ENCODE data around the gene CREB5.

Gene CREB5

GRCh38 chr7:28748933-28749584 is 336.7 kb downstream of the CREB5 start:
- H3K4me1 ChIP-seq (ENCODE audit: low read depth, poor library complexity, severe bottlenecking), result no peaks in the 10 kb centered on the region
- H3K27ac ChIP-seq, result no peak overlapping the region
- H3K27me3 ChIP-seq (ENCODE audit: insufficient read depth, low read depth), result no peaks in the 10 kb centered on the region
- no peaks in the 10 kb centered on the region for H3K36me3 ChIP-seq (ENCODE audit: insufficient read depth)
- H3K4me3 ChIP-seq (IDR thresholded peaks at IDR 0.05; ENCODE audit: insufficient read depth, low read depth, low read length), result no peak overlapping the region
- H3K79me2 ChIP-seq (ENCODE audit: insufficient read depth, low read depth), result no peaks in the 10 kb centered on the region
- H2AFZ ChIP-seq (ENCODE audit: low read depth), result no peak overlapping the region
- no peak overlapping the region for H3K9ac ChIP-seq
- TF ChIP-seq CTCF (conservative IDR thresholded peaks at IDR 0.05; ENCODE audit: low read depth, low read length), result no peak
- H3K4me2 ChIP-seq, result no peak overlapping the region
- H4K20me1 ChIP-seq (ENCODE audit: insufficient read depth), result no peaks in the 10 kb centered on the region

- no peaks in the 10 kb centered on the region for H4K20me1 ChIP-seq (ENCODE audit: insufficient read depth)
- no peaks in the 10 kb centered on the region for H3K4me1 ChIP-seq (ENCODE audit: low read depth, poor library complexity, severe bottlenecking)
- no peaks in the 10 kb centered on the region for H3K36me3 ChIP-seq (ENCODE audit: insufficient read depth)
- H3K27ac ChIP-seq, result no peak overlapping the region
- no peak overlapping the region for H3K9ac ChIP-seq
- TF ChIP-seq CTCF (conservative IDR thresholded peaks at IDR 0.05; ENCODE audit: low read depth, low read length), result no peak
- H3K79me2 ChIP-seq (ENCODE audit: insufficient read depth, low read depth), result no peaks in the 10 kb centered on the region
- no peak overlapping the region for H3K4me2 ChIP-seq
- no peaks in the 10 kb centered on the region for H3K27me3 ChIP-seq (ENCODE audit: insufficient read depth, low read depth)
- no peak overlapping the region for H3K4me3 ChIP-seq (IDR thresholded peaks at IDR 0.05; ENCODE audit: insufficient read depth, low read depth, low read length)
- H2AFZ ChIP-seq (ENCODE audit: low read depth), result no peak overlapping the region
Measured at GRCh38 chr7:28749638-28750037, 337.3 kb downstream of the CREB5 start.

- Histone ChIP-seq H2AFZ (ENCODE audit: low read depth) (no peak overlapping the region), H3K36me3 (ENCODE audit: insufficient read depth) (no peaks in the 10 kb centered on the region), H3K4me3 (IDR thresholded peaks at IDR 0.05; ENCODE audit: insufficient read depth, low read depth, low read length) (no peak overlapping the region), H3K4me2 (no peak overlapping the region), H4K20me1 (ENCODE audit: insufficient read depth) (no peaks in the 10 kb centered on the region), H3K4me1 (ENCODE audit: low read depth, poor library complexity, severe bottlenecking) (no peaks in the 10 kb centered on the region), H3K27me3 (ENCODE audit: insufficient read depth, low read depth) (no peaks in the 10 kb centered on the region), H3K9ac (no peak overlapping the region), H3K27ac (no peak overlapping the region), H3K79me2 (ENCODE audit: insufficient read depth, low read depth) (no peaks in the 10 kb centered on the region)
- TF ChIP-seq CTCF (conservative IDR thresholded peaks at IDR 0.05; ENCODE audit: low read depth, low read length), result no peak
Measured at GRCh38 chr7:28750981-28751380, 338.7 kb downstream of the CREB5 start.

DNA sequence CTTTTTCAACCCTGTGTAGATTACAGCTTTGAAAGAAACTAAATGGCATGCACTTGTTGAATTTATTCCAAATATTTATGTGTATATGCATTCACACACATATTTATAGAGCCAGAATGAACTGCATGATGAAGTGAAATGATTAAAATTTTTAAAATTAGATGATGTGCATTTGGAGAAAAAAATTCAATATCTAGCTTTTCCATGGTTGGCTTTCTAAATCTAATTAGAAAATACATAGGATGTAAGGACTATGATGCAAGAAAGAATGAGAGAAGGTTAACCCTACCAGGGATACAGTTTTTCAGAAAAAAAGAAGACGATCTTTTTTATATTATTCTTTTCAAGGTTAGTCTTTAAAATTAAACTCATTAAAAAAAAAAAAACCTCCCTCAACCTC is 341.3 kb downstream of the CREB5 start:
- H3K4me3 ChIP-seq (IDR thresholded peaks at IDR 0.05; ENCODE audit: insufficient read depth, low read depth, low read length), result no peak overlapping the region
- no peak overlapping the region for H3K27ac ChIP-seq
- no peaks in the 10 kb centered on the region for H3K27me3 ChIP-seq (ENCODE audit: insufficient read depth, low read depth)
- no peaks in the 10 kb centered on the region for H3K4me1 ChIP-seq (ENCODE audit: low read depth, poor library complexity, severe bottlenecking)
- no peak overlapping the region for H3K4me2 ChIP-seq
- H3K9ac ChIP-seq, result no peak overlapping the region
- H2AFZ ChIP-seq (ENCODE audit: low read depth), result no peak overlapping the region
- H3K36me3 ChIP-seq (ENCODE audit: insufficient read depth), result no peaks in the 10 kb centered on the region
- no peak for TF ChIP-seq CTCF (conservative IDR thresholded peaks at IDR 0.05; ENCODE audit: low read depth, low read length)
- H3K79me2 ChIP-seq (ENCODE audit: insufficient read depth, low read depth), result no peaks in the 10 kb centered on the region
- H4K20me1 ChIP-seq (ENCODE audit: insufficient read depth), result no peaks in the 10 kb centered on the region
